Measurements from ENCODE around the gene HAPLN3. TPM values are rescaled to one million over a fixed set of nuclear protein-coding genes. Genes with fewer than 3 reads are reported as not detected.

The HAPLN3 gene
- total and polyA plus RNA-seq, 2 of the 4 experiments (the other 2 are of a cell fraction) = 5.9 to 28.6 TPM

DNA sequence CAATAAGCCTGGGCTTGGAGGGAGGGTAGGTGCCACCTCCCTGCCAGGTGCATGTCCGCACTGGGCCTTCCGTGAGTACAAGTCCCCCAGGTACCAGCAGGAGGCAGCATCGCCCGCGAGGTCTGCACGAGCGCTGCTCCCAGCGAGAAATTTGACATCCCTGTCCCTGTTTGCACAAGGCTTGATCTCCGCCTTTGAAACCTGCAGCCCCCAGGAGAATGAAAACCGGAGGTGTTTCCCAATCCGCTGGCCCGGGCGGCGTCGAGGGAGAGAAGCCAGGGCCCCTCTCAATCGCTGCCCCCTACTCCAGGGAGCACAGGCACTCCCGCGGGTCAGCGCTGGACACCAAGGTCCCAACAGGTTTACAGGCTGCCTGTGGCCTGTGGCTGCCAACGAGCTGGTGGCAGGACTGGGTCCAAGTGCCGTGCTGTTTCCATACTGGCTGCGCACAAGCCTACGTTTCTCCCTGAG is 961 bp downstream of the HAPLN3 start:
- Histone ChIP-seq H3K79me1 (ENCODE audit: low read depth in 1 of 2, low read length in 2 of 2) (peaks cover 0 to 5% of the 10 kb centered on the region in 2 experiments; a peak in 1 of 4 replicates), H4K8ac (ENCODE audit: low read depth in 2 of 2, low read length in 2 of 2) (no peak overlapping the region), H3K4me2 (ENCODE audit: low read depth, low read length) (peak overlapping the region; percentile 23), H3K27me3 (ENCODE audit: control insufficient read depth, insufficient read depth, low read length) (no peaks in the 10 kb centered on the region), H3K14ac (replicated peaks; ENCODE audit: low read depth, low read length) (no peak overlapping the region), H3K4me1 (ENCODE audit: control insufficient read depth, insufficient read depth, low read length) (peaks cover 13% of the 10 kb centered on the region), H3K4ac (ENCODE audit: low read depth, low read length) (no peak overlapping the region), H2AK5ac (ENCODE audit: low read depth, low read length) (no peak overlapping the region), H3K9me1 (ENCODE audit: insufficient read depth, low read length) (peaks cover 9% of the 10 kb centered on the region), H3K9me3 (ENCODE audit: control insufficient read depth, insufficient read depth, low read length) (no peaks in the 10 kb centered on the region), H3K4me3 (ENCODE audit: insufficient read depth, low read depth, low read length) (no peak overlapping the region), H3K18ac (ENCODE audit: low read depth, low read length) (no peak overlapping the region), H2BK20ac (ENCODE audit: low read depth, low read length) (no peak overlapping the region), H4K5ac (ENCODE audit: low read depth, low read length) (no peak overlapping the region), H3K9ac (ENCODE audit: low read depth, low read length) (no peak overlapping the region), H3K36me3 (ENCODE audit: control insufficient read depth, insufficient read depth, low read length) (peaks cover 9% of the 10 kb centered on the region; the same call in 1 of the 2 replicates), H2BK120ac (ENCODE audit: low read depth, low read length) (no peak overlapping the region), H4K20me1 (ENCODE audit: insufficient read depth, low read length) (peaks cover 28% of the 10 kb centered on the region), H2AFZ (replicated peaks; ENCODE audit: low read length, poor library complexity) (peak overlapping the region; percentile 60), H3K23ac (ENCODE audit: low read depth, low read length) (peak overlapping the region; percentile 45; the same call in 1 of the 2 replicates), H2BK15ac (ENCODE audit: low read depth, low read length) (no peak overlapping the region), H2BK5ac (ENCODE audit: low read depth, low read length, poor library complexity, severe bottlenecking) (no peak overlapping the region), H4K91ac (ENCODE audit: insufficient read depth, low read depth, low read length) (no peak overlapping the region), H3K27ac (ENCODE audit: insufficient read depth, low read length) (no peak overlapping the region), H2AK9ac (replicated peaks; ENCODE audit: low read depth, low read length, poor library complexity) (peak overlapping the region; percentile 45), H3K56ac (ENCODE audit: extremely low read depth, insufficient read depth, low read length) (no peak overlapping the region)
- peak; percentile 32; the same call in 1 of the 2 replicates for TF ChIP-seq RAD21 (IDR thresholded peaks at IDR 0.05; ENCODE audit: low read length)
- TF ChIP-seq, protein P1, sequence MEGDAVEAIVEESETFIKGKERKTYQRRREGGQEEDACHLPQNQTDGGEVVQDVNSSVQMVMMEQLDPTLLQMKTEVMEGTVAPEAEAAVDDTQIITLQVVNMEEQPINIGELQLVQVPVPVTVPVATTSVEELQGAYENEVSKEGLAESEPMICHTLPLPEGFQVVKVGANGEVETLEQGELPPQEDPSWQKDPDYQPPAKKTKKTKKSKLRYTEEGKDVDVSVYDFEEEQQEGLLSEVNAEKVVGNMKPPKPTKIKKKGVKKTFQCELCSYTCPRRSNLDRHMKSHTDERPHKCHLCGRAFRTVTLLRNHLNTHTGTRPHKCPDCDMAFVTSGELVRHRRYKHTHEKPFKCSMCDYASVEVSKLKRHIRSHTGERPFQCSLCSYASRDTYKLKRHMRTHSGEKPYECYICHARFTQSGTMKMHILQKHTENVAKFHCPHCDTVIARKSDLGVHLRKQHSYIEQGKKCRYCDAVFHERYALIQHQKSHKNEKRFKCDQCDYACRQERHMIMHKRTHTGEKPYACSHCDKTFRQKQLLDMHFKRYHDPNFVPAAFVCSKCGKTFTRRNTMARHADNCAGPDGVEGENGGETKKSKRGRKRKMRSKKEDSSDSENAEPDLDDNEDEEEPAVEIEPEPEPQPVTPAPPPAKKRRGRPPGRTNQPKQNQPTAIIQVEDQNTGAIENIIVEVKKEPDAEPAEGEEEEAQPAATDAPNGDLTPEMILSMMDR (conservative IDR thresholded peaks at IDR 0.05; ENCODE audit: low read depth, low read length) = peak; percentile 39
- no peak for TF ChIP-seq NFE2L2 (IDR thresholded peaks at IDR 0.05; ENCODE audit: low read depth, low read length)
- no peak for TF ChIP-seq CHD1 (IDR thresholded peaks at IDR 0.05; ENCODE audit: low read depth, low read length)
- BruUV-seq (replicated peaks) = no TSS peak
- WGBS, 2 experiments (ENCODE audit: extremely low coverage in 2 of 2, insufficient read length in 1 of 2) = 18% methylated on average over 17 of the region's 23 CpGs; no CpG with 5 or more reads in 1 of the 2 experiments
- ChIA-PET POLR2A (ENCODE audit: unreplicated experiment) (interaction anchor here (0.5 kb wide), 1 partner anchor 59 kb away, joined by 5 read pairs; no protein-coding TSS in a partner anchor), CTCF (no interaction called here)
- dilution Hi-C loops (cut with HindIII; ENCODE audit: low sequenced_read_pairs, unreplicated experiment) = no loop called here
- DNase-seq (no peak), ATAC-seq (ENCODE audit: low read depth) (no peak; the same call in 1 of the 2 replicates)
- intact Hi-C loops (cut with micrococcal nuclease) = no loop called here
- in situ Hi-C loops (cut with MboI; ENCODE audit: low sequenced_read_pairs) = no loop called here

Measured in IMR-90 (cell line).